Ovary (tissue), 3 donors: ENCODE data around the gene TRAF5.
"Not testable (repeated sequence)": the region's sequence is repeated elsewhere in the genome, so short reads cannot be mapped to it uniquely, and the experiment has no call there.

Experiments used
- CTCF ChIP-seq, 3 donors: fragments of 450-650 bp in 2 of 3; fragments of 200-600 bp in 1 of 3; IDR thresholded peaks; one replicate each; pipeline versions ENCODE4 v1.5.1 to v1.8.0; 2016 to 2022; ENCODE audit warnings: antibody characterized with exemption in 3 of 3, mild to moderate bottlenecking in 1 of 3
- EP300 ChIP-seq: sonication (generic); formaldehyde crosslinking; IDR thresholded peaks from one replicate; pipeline ENCODE4 v1.6.1; 2017; ENCODE audit warnings: antibody characterized with exemption
- POLR2A ChIP-seq: fragments of 450-650 bp; IDR thresholded peaks from one replicate; pipeline ENCODE4 v1.6.1; 2017; ENCODE audit warnings: antibody characterized with exemption, mild to moderate bottlenecking, moderate library complexity
- donor health status: DM: no; HTN: no; CAD: no.

GRCh38 chr1:211321646-211322045 lies 5.0 kb upstream of the TRAF5 start:
- TF ChIP-seq CTCF (IDR thresholded peaks at IDR 0.05); POLR2A; EP300: not testable (repeated sequence)
